Measurements from ENCODE around the gene B3GAT1.

Gene B3GAT1

DNA sequence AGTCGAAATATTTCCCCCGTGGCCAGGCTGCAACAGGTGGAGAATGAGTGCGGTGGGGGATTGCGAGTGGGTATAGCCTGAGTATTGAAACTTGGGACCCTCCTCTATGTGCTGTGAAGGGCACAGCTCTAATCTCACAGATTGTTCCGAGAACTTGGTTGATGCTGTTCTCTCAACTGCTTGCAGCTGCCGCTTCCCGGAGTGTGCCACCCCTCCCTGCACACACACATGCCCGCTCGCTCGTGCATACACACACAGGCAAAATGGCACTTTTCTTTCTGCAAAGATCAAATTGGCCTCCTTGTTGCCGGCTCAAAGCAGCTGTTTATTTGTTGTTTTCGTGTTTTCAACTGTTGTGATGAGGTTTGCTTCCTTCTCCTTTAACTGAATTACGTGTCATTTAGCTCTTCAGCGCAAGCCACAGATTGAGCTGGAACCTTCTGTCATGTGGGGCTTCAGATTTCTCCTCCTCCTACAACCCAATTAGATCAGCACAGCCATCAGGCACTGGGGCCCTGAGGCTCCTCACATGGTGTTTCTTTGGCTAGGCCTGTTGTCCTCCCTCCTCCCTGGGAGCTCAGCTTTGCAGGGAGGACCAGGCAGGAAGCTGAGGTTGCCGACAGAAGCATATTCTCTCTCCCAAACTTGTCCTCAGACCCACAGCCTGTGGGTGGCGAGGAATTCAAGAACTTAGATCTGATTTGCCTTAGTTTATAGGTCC is 13.9 kb upstream of the B3GAT1 start:
- Histone ChIP-seq H3K4me3 (ENCODE audit: low read depth in 1 of 2, low read length in 2 of 2) (no peak overlapping the region), H3K9ac (ENCODE audit: low read depth in 1 of 2, low read length in 2 of 2) (no peak overlapping the region)

DNA sequence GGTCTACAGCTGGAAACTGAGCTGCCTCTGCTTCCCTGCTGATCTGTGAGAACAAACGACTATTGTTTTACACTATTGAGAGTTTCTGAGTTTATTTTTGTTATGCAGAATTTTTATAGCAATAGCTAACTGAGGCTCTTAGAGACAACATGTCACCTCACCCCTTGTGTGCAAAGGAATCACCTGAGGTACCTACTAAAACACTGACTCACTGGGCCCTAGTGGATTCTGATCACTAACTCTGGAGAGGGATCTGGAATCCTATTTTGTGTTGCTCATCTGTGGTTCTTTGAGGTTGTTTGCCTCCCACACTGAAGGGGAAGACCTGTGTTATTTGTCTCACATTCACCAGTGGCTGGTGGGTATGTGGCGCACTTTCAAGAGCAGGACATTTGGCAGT is 13.4 kb upstream of the B3GAT1 start:
- Histone ChIP-seq H3K9me3 (ENCODE audit: control insufficient read depth in 1 of 2, low read length in 2 of 2) (no peaks in the 10 kb centered on the region), H3K4me1 (ENCODE audit: control insufficient read depth in 1 of 2, insufficient read depth in 2 of 2, low read length in 2 of 2) (no peaks in the 10 kb centered on the region), H3K27me3 (ENCODE audit: control insufficient read depth in 1 of 2, insufficient read depth in 2 of 2, low read length in 2 of 2) (peaks cover 0 to 7% of the 10 kb centered on the region in 2 donors), H3K27ac (ENCODE audit: low read depth, low read length) (no peak overlapping the region), H3K36me3 (ENCODE audit: control insufficient read depth in 1 of 2, insufficient read depth in 2 of 2, low read length in 2 of 2) (no peaks in the 10 kb centered on the region), H3K9ac (ENCODE audit: low read depth in 1 of 2, low read length in 2 of 2) (no peak overlapping the region), H3K4me3 (ENCODE audit: low read depth in 1 of 2, low read length in 2 of 2) (no peak overlapping the region)

More for the DNA sequence above, 13.9 kb upstream of the B3GAT1 start:
- Histone ChIP-seq H3K9me3 (ENCODE audit: control insufficient read depth in 1 of 2, low read length in 2 of 2) (no peaks in the 10 kb centered on the region), H3K36me3 (ENCODE audit: control insufficient read depth in 1 of 2, insufficient read depth in 2 of 2, low read length in 2 of 2) (no peaks in the 10 kb centered on the region), H3K27ac (ENCODE audit: low read depth, low read length) (no peak overlapping the region), H3K4me1 (ENCODE audit: control insufficient read depth in 1 of 2, insufficient read depth in 2 of 2, low read length in 2 of 2) (no peaks in the 10 kb centered on the region), H3K27me3 (ENCODE audit: control insufficient read depth in 1 of 2, insufficient read depth in 2 of 2, low read length in 2 of 2) (peaks cover 0 to 7% of the 10 kb centered on the region in 2 donors)

DNA sequence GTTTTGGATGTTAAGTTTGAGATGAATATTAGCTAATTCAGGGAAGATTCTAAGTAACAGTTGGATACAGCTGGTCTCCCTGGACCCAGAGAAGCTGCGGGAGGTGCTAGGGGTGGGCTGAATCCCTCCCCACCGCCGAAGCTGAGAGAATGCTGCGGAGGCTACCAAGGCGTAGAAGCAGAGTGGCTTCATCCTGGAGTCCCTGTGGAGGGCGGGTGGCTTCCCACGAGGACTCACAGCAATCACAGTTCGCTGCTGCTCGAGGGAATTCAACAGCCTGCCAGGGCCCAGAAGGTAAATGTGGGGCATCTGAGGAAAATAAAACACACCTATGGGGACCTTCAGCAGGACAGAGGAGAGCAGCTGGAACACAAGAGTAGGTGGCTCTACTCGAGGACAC is 11.1 kb upstream of the B3GAT1 start:
- H3K27me3 ChIP-seq (ENCODE audit: control insufficient read depth in 1 of 2, insufficient read depth in 2 of 2, low read length in 2 of 2), result peaks cover 0 to 7% of the 10 kb centered on the region in 2 donors
- H3K27ac ChIP-seq (ENCODE audit: low read depth, low read length), result no peak overlapping the region
- no peaks in the 10 kb centered on the region for H3K4me1 ChIP-seq (ENCODE audit: control insufficient read depth in 1 of 2, insufficient read depth in 2 of 2, low read length in 2 of 2)
- H3K9me3 ChIP-seq (ENCODE audit: control insufficient read depth in 1 of 2, low read length in 2 of 2), result no peaks in the 10 kb centered on the region
- no peak overlapping the region for H3K4me3 ChIP-seq (ENCODE audit: low read depth in 1 of 2, low read length in 2 of 2)
- H3K9ac ChIP-seq (ENCODE audit: low read depth in 1 of 2, low read length in 2 of 2), result no peak overlapping the region
- H3K36me3 ChIP-seq (ENCODE audit: control insufficient read depth in 1 of 2, insufficient read depth in 2 of 2, low read length in 2 of 2), result no peaks in the 10 kb centered on the region

DNA sequence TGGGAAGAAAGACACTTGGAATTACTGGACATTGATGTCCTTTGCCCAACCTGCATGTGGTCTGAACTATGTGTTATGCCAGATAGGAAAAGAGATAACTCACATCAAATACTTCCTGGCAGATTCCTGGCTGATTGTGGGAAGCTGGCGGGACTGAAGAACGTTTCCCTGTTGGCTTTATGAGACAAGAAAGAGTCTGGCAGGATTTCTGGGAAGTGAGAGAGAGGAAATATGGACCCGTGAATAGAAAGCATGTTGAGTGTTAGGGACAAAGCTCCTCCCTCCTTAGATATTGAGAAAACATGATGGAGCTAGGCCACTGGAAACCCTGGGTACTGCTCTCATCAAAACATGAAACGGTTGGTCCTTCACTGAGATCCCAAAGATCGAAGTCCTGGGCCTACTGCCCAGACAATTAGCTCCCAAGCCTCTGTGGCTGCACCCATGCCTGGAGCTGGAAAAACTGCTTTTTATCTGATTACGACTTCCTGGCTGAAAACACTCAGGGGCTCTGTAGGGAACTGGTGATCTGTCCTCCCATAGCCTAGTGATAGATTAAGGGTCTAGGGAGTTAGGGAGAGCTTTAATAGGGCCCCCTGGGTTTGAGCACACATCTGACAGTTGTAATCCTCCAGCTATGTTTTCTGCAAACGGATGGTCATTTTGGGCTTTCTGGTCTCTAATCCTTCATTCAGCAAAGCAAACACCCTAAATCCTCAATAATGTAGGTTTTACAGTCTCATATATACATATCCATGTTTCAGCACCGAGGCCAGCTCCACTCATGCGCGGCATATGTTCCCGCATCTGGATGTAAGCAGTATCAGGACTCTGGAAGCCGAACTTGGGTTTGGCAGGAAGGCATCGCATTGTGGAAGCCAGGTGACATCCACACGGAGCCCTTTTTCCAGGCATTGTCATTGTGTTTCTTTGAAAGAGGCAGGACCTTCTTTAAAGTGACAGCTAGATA is 6.1 kb upstream of the B3GAT1 start:
- H3K27me3 ChIP-seq (ENCODE audit: control insufficient read depth in 1 of 2, insufficient read depth in 2 of 2, low read length in 2 of 2), result peaks cover 29 to 32% of the 10 kb centered on the region in 2 donors
- H3K9me3 ChIP-seq (ENCODE audit: control insufficient read depth in 1 of 2, low read length in 2 of 2), result no peaks in the 10 kb centered on the region
- H3K9ac ChIP-seq (ENCODE audit: low read depth in 1 of 2, low read length in 2 of 2), result no peak overlapping the region
- H3K4me1 ChIP-seq (ENCODE audit: control insufficient read depth in 1 of 2, insufficient read depth in 2 of 2, low read length in 2 of 2), result no peaks in the 10 kb centered on the region
- no peak overlapping the region for H3K27ac ChIP-seq (ENCODE audit: low read depth, low read length)
- no peak overlapping the region for H3K4me3 ChIP-seq (ENCODE audit: low read depth in 1 of 2, low read length in 2 of 2)
- H3K36me3 ChIP-seq (ENCODE audit: control insufficient read depth in 1 of 2, insufficient read depth in 2 of 2, low read length in 2 of 2), result no peaks in the 10 kb centered on the region

DNA sequence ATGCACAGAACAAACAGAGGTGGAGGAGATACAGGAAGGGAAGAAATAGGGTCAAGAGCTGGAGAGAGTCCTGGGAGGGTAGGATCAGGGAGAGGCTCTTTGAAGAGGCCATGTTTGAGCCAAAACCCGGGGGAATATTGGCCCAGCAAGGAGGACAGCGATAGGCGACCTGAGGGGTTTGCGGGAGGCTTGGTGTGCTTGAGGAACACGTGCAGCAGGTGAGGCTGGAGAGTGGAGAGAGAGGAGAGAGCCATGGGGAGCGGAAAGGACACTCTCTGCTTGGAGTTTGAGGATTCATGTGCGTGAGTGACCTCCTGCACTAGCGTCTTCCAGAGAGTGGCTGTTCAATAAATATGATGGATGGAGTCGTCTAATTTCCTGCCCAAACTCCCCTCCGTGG is 4.7 kb upstream of the B3GAT1 start:
- no peaks in the 10 kb centered on the region for H3K4me1 ChIP-seq (ENCODE audit: control insufficient read depth in 1 of 2, insufficient read depth in 2 of 2, low read length in 2 of 2)
- no peaks in the 10 kb centered on the region for H3K9me3 ChIP-seq (ENCODE audit: control insufficient read depth in 1 of 2, low read length in 2 of 2)
- H3K4me3 ChIP-seq (ENCODE audit: low read depth in 1 of 2, low read length in 2 of 2), result no peak overlapping the region
- no peaks in the 10 kb centered on the region for H3K36me3 ChIP-seq (ENCODE audit: control insufficient read depth in 1 of 2, insufficient read depth in 2 of 2, low read length in 2 of 2)
- no peak overlapping the region for H3K9ac ChIP-seq (ENCODE audit: low read depth in 1 of 2, low read length in 2 of 2)
- no peak overlapping the region for H3K27ac ChIP-seq (ENCODE audit: low read depth, low read length)
- H3K27me3 ChIP-seq (ENCODE audit: control insufficient read depth in 1 of 2, insufficient read depth in 2 of 2, low read length in 2 of 2), result peaks cover 35 to 38% of the 10 kb centered on the region in 2 donors

DNA sequence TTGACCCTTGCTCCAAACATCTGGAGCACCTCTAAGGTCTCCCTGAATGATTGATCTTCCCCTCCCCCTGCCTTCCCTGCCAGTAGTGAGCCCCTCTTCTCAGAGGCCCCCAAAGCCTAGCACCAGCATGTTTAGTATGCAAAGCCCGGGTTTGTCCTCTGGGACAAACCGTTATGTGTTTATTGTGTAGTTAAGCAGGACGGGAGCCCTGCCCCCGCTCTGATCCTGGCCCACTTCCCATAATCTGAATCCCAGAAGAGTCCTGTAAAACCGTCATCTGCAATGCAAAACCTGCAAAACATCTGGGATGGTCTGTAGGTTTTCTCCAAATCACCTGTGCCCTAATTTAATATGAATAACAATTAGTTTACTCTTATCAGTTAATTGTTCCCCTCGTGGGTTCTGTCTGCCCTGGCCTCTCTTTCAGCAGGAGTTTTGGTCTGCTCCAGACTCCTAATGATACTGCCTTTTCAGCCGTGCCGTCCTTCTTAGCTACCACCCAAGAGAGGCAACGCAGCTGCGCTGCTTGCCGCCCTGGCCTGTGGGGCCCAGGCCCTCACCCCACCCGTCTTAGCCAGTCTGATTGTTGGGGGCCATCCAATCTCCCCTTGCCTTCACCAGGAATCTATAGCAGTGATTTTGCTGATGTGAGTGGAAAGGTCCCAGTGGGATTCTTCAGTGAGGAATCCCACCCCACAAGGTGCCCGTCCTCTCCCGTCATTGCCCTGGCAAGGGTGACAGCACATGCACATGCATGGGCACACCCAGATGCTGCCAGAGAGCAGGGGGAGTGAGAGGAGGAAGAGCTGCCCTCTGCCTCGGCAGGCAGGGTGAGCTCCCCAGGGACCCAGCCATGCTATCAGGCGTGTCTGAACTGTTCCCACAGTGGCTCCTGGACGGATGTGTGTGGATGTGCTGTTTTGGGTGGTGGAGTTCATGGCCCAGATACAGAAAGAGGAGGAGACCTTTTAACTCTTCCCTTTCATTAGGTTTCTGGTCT is 3.0 kb upstream of the B3GAT1 start:
- no peaks in the 10 kb centered on the region for H3K36me3 ChIP-seq (ENCODE audit: control insufficient read depth in 1 of 2, insufficient read depth in 2 of 2, low read length in 2 of 2)
- H3K9ac ChIP-seq (ENCODE audit: low read depth in 1 of 2, low read length in 2 of 2), result no peak overlapping the region
- H3K4me1 ChIP-seq (ENCODE audit: control insufficient read depth in 1 of 2, insufficient read depth in 2 of 2, low read length in 2 of 2), result peaks cover 0 to 3% of the 10 kb centered on the region in 2 donors
- no peak overlapping the region for H3K4me3 ChIP-seq (ENCODE audit: low read depth in 1 of 2, low read length in 2 of 2)
- peaks cover 50 to 53% of the 10 kb centered on the region in 2 donors for H3K27me3 ChIP-seq (ENCODE audit: control insufficient read depth in 1 of 2, insufficient read depth in 2 of 2, low read length in 2 of 2)
- H3K9me3 ChIP-seq (ENCODE audit: control insufficient read depth in 1 of 2, low read length in 2 of 2), result no peaks in the 10 kb centered on the region
- no peak overlapping the region for H3K27ac ChIP-seq (ENCODE audit: low read depth, low read length)

DNA sequence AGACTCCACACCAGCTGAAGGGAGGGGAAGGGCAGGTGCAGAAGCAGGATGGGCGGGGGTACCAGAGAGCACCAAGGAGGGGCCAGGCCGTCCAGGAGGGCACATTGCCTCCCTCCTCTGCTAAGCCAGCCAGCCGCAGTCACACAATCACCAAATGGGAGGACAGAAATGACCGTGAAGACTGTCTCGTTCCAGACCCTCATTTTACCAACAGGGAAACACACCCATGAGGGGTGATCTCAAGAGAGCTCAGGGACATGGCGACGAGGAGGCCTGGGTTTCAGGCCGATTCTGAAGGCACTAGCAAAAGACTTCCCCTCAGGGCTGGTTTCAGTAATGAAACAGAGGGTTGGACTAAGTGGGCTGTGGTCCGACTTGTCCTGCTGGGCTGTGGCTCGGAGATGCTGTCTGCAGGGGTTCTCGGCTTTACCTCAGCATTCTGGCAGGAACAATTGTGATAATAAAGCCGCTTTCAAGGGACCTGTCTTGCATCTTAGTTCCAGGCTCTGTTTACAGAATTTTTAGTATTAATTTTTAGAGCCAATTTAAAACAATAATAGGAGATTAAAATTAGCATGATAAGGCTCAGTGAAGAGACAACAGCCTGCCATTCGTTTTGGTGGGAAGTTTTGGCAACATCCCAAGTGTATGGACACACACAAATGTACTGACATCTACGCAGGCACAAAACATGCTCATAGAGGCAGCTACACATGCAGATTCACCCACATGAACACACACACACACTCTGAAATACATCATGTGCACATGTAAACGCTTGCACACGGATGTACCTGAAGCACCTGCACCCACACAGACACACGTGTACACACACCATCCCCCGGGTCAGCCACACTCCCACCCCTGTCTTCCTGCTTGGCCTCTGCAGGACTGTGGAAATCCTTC is 2.0 kb upstream of the B3GAT1 start:
- Histone ChIP-seq H3K27ac (ENCODE audit: low read depth, low read length) (no peak overlapping the region), H3K9me3 (ENCODE audit: control insufficient read depth in 1 of 2, low read length in 2 of 2) (no peaks in the 10 kb centered on the region), H3K4me3 (ENCODE audit: low read depth in 1 of 2, low read length in 2 of 2) (no peak overlapping the region), H3K4me1 (ENCODE audit: control insufficient read depth in 1 of 2, insufficient read depth in 2 of 2, low read length in 2 of 2) (peaks cover 0 to 3% of the 10 kb centered on the region in 2 donors), H3K9ac (ENCODE audit: low read depth in 1 of 2, low read length in 2 of 2) (no peak overlapping the region), H3K27me3 (ENCODE audit: control insufficient read depth in 1 of 2, insufficient read depth in 2 of 2, low read length in 2 of 2) (peaks cover 57 to 63% of the 10 kb centered on the region in 2 donors), H3K36me3 (ENCODE audit: control insufficient read depth in 1 of 2, insufficient read depth in 2 of 2, low read length in 2 of 2) (no peaks in the 10 kb centered on the region)

DNA sequence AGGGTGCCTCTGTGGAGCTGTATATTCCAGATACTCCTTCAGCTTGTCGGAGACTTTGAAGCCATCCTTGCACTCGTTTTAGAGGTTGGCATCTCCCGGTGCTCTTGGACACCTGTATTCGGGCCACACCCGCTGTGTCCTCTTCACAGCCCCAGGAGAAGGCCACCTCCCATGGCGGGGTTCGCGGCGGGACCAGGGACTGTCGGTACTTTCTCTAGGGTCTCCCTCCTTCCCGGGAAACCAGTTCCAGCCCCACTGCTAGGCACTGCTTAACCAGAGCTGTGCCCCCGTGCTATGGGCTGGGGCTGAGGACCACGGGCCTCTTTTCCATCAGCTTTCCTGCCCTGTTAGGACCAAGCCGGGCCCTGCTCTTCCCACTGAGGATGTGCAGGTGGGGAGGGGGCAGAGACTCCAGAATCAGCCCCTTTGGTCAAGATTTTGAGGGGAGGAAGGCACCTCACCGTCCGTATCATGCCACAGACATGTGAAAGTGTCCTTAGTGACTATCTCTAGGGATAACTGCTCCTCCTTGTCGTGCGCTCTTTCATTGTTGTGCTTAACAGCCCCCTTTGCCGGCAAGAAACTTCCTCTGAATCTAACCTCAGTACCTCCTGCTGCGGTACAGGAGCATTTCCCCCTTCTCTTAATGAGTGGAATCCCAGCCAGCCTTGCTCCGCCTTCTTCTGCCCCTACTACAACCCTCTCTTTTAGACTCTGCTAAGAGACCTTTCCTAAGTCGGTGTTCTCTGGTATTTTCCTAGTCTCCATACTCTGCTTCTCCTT is 1.2 kb upstream of the B3GAT1 start:
- no peaks in the 10 kb centered on the region for H3K9me3 ChIP-seq (ENCODE audit: control insufficient read depth in 1 of 2, low read length in 2 of 2)
- H3K27ac ChIP-seq (ENCODE audit: low read depth, low read length), result no peak overlapping the region
- no peak overlapping the region for H3K4me3 ChIP-seq (ENCODE audit: low read depth in 1 of 2, low read length in 2 of 2)
- H3K36me3 ChIP-seq (ENCODE audit: control insufficient read depth in 1 of 2, insufficient read depth in 2 of 2, low read length in 2 of 2), result no peaks in the 10 kb centered on the region
- H3K9ac ChIP-seq (ENCODE audit: low read depth in 1 of 2, low read length in 2 of 2), result no peak overlapping the region
- peaks cover 57 to 63% of the 10 kb centered on the region in 2 donors for H3K27me3 ChIP-seq (ENCODE audit: control insufficient read depth in 1 of 2, insufficient read depth in 2 of 2, low read length in 2 of 2)
- peaks cover 0 to 3% of the 10 kb centered on the region in 2 donors for H3K4me1 ChIP-seq (ENCODE audit: control insufficient read depth in 1 of 2, insufficient read depth in 2 of 2, low read length in 2 of 2)

Data from duodenal mucosa (tissue), 2 donors.